Vagina (tissue), 2 donors: ENCODE results near the gene PLEKHG1. TPM values are rescaled to one million over a fixed set of nuclear protein-coding genes. Genes with fewer than 3 reads are reported as not detected.

ENCODE experiments used
- DNase-seq, 2 donors: peaks; one replicate each; pipeline ENCODE4 v3.0.0-alpha.2; 2017; ENCODE audit errors: extremely low spot score in 2 of 2
- H3K27ac ChIP-seq: fragments of 200-600 bp; sonication (generic); one replicate; pipeline ENCODE4 v1.5.1; 2019
- H3K27me3 ChIP-seq: fragments of 200-600 bp; sonication (generic); one replicate; pipeline ENCODE4 v1.5.1; 2019
- H3K36me3 ChIP-seq, 2 donors: fragments of 200-600 bp; sonication (generic); one replicate each; pipeline ENCODE4 v1.5.1; 2017 to 2019
- H3K4me1 ChIP-seq: fragments of 200-600 bp; sonication (generic); one replicate; pipeline ENCODE4 v1.5.1; 2019
- H3K4me3 ChIP-seq, 2 donors: fragments of 200-600 bp; sonication (generic); 1 replicate in 1 of 2; 2 replicates in 1 of 2; pipeline ENCODE4 v1.5.1; 2016 to 2019
- H3K9me3 ChIP-seq: fragments of 200-600 bp; sonication (generic); one replicate; pipeline ENCODE4 v1.5.1; 2019
- POLR2A ChIP-seq, 2 donors: fragments of 450-650 bp; IDR thresholded peaks; one replicate each; pipeline ENCODE4 v1.6.1; 2017; ENCODE audit warnings: antibody characterized with exemption in 2 of 2, mild to moderate bottlenecking in 2 of 2, moderate library complexity in 2 of 2
- POLR2AphosphoS5 ChIP-seq, 2 donors: sonication (generic); formaldehyde crosslinking; IDR thresholded peaks; one replicate each; pipeline ENCODE4 v1.9.0; 2017; ENCODE audit warnings: antibody characterized with exemption in 2 of 2, mild to moderate bottlenecking in 2 of 2, low read depth in 1 of 2; ENCODE audit not compliant: insufficient read depth in 1 of 2
- intact Hi-C: fragments of 100-400 bp; cut with DNase I; formaldehyde crosslinking; loops from one replicate; pipeline ENCODE4 v1.15.1; 2023
- total RNA-seq: library from RNA; depleted of rRNA; stranded (reverse); fragments of >200 nt; gene quantifications from one replicate; pipeline ENCODE4 v1.2.3, GENCODE V29; 2016
- TF ChIP-seq, protein P1 (sequence below), 3 experiments: fragments of 450-650 bp in 2 of 3; fragments of 200-600 bp in 1 of 3; sonication (generic) in 1 of 3; IDR thresholded peaks; one replicate each; pipeline ENCODE4 v1.5.1; 2017 to 2019; ENCODE audit warnings: antibody characterized with exemption in 3 of 3, mild to moderate bottlenecking in 2 of 3, moderate library complexity in 2 of 3

Gene PLEKHG1
- total RNA-seq, 1 donor from 2014 or later = 38.5 TPM

GRCh38 chr6:150613269-150613668 lies 13.6 kb downstream of the PLEKHG1 start:
- H3K9me3 ChIP-seq = no peaks in the 10 kb centered on the region
- intact Hi-C loops = no loop called here
- DNase-seq = no peak
- no peaks in the 10 kb centered on the region for H3K4me1 ChIP-seq
- H3K36me3 ChIP-seq = no peaks in the 10 kb centered on the region
- H3K27ac ChIP-seq = no peak overlapping the region
- TF ChIP-seq, protein P1, sequence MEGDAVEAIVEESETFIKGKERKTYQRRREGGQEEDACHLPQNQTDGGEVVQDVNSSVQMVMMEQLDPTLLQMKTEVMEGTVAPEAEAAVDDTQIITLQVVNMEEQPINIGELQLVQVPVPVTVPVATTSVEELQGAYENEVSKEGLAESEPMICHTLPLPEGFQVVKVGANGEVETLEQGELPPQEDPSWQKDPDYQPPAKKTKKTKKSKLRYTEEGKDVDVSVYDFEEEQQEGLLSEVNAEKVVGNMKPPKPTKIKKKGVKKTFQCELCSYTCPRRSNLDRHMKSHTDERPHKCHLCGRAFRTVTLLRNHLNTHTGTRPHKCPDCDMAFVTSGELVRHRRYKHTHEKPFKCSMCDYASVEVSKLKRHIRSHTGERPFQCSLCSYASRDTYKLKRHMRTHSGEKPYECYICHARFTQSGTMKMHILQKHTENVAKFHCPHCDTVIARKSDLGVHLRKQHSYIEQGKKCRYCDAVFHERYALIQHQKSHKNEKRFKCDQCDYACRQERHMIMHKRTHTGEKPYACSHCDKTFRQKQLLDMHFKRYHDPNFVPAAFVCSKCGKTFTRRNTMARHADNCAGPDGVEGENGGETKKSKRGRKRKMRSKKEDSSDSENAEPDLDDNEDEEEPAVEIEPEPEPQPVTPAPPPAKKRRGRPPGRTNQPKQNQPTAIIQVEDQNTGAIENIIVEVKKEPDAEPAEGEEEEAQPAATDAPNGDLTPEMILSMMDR (IDR thresholded peaks at IDR 0.05) = no peak
- no peak for TF ChIP-seq POLR2A (IDR thresholded peaks at IDR 0.05)
- no peak for TF ChIP-seq POLR2AphosphoS5 (IDR thresholded peaks at IDR 0.05; ENCODE audit: insufficient read depth in 1 of 2, low read depth in 1 of 2)
- H3K27me3 ChIP-seq = no peaks in the 10 kb centered on the region
- no peak overlapping the region for H3K4me3 ChIP-seq

- H3K9me3 ChIP-seq = no peaks in the 10 kb centered on the region
- no peaks in the 10 kb centered on the region for H3K27me3 ChIP-seq
- H3K27ac ChIP-seq = no peak overlapping the region
- no peaks in the 10 kb centered on the region for H3K4me1 ChIP-seq
- intact Hi-C loops = no loop called here
- TF ChIP-seq POLR2AphosphoS5 (IDR thresholded peaks at IDR 0.05; ENCODE audit: insufficient read depth in 1 of 2, low read depth in 1 of 2) (no peak), POLR2A (IDR thresholded peaks at IDR 0.05) (no peak)
- TF ChIP-seq, protein P1 (IDR thresholded peaks at IDR 0.05) = no peak
- H3K4me3 ChIP-seq = no peak overlapping the region
- no peak for DNase-seq
- H3K36me3 ChIP-seq = no peaks in the 10 kb centered on the region
Measured at GRCh38 chr6:150615967-150616366, 16.3 kb downstream of the PLEKHG1 start.

DNA sequence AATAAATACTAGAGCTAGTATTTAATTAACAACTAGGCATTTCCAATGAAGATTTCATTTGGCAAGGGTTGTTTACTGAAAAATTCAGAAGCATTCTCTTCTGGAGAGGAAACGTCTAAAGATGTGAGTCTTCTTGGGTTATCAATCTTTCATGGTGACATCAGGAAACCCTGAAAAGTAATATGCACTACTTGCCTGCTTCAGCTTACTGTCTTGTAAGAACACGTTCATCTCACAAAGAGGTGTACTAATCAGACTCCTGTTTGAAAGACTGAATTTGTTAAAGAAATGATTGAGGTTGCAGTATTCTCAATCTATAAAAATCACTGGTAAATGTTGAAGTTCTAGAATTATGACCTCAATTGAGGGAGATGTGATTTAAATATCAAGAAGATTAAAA lies 16.9 kb downstream of the PLEKHG1 start:
- H3K27me3 ChIP-seq = no peaks in the 10 kb centered on the region
- intact Hi-C loops = no loop called here
- no peak overlapping the region for H3K27ac ChIP-seq
- no peaks in the 10 kb centered on the region for H3K9me3 ChIP-seq
- H3K36me3 ChIP-seq = no peaks in the 10 kb centered on the region
- no peak for TF ChIP-seq POLR2AphosphoS5 (IDR thresholded peaks at IDR 0.05; ENCODE audit: insufficient read depth in 1 of 2, low read depth in 1 of 2)
- TF ChIP-seq, protein P1 (IDR thresholded peaks at IDR 0.05) = no peak
- TF ChIP-seq POLR2A (IDR thresholded peaks at IDR 0.05) = no peak
- H3K4me1 ChIP-seq = no peaks in the 10 kb centered on the region
- DNase-seq = no peak
- H3K4me3 ChIP-seq = no peak overlapping the region

DNA sequence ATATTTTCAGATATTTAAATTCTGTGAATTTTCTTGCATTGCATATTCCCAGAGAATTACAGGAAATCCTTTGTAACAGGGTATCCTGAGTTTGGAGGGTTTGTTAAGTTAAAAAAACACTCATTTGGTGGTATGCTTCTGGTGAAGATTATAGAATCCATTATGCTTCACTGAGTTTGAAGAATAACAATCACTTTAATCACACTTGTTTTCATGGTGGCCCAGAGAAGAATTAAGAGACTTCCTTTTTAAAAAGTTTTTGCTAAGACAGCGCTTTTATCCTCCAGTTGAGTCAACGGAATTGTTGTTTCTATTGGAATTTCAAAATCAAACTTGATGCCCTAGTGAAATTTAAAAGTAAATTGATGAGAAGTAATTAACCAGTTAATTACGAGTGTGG lies 17.4 kb downstream of the PLEKHG1 start:
- intact Hi-C loops = no loop called here
- TF ChIP-seq, protein P1 (IDR thresholded peaks at IDR 0.05) = no peak
- TF ChIP-seq POLR2AphosphoS5 (IDR thresholded peaks at IDR 0.05; ENCODE audit: insufficient read depth in 1 of 2, low read depth in 1 of 2) (no peak), POLR2A (IDR thresholded peaks at IDR 0.05) (no peak)
- H3K27me3 ChIP-seq = no peaks in the 10 kb centered on the region
- no peaks in the 10 kb centered on the region for H3K36me3 ChIP-seq
- H3K9me3 ChIP-seq = no peaks in the 10 kb centered on the region
- no peak overlapping the region for H3K27ac ChIP-seq
- H3K4me3 ChIP-seq = no peak overlapping the region
- no peak for DNase-seq
- no peaks in the 10 kb centered on the region for H3K4me1 ChIP-seq

- no peak for DNase-seq
- H3K27ac ChIP-seq = no peak overlapping the region
Measured at GRCh38 chr6:150617496-150618460, 18.1 kb downstream of the PLEKHG1 start.

More at GRCh38 chr6:150617496-150618460, 18.1 kb downstream of the PLEKHG1 start:
- Histone ChIP-seq H3K36me3 (no peaks in the 10 kb centered on the region), H3K4me3 (no peak overlapping the region), H3K9me3 (no peaks in the 10 kb centered on the region), H3K4me1 (no peaks in the 10 kb centered on the region), H3K27me3 (no peaks in the 10 kb centered on the region)
- TF ChIP-seq, protein P1 (IDR thresholded peaks at IDR 0.05) = no peak
- no peak for TF ChIP-seq POLR2A (IDR thresholded peaks at IDR 0.05)
- TF ChIP-seq POLR2AphosphoS5 (IDR thresholded peaks at IDR 0.05; ENCODE audit: insufficient read depth in 1 of 2, low read depth in 1 of 2) = no peak
- intact Hi-C loops = no loop called here
